Stimulated activated CD4-positive, alpha-beta T cell treated with anti-CD3 and anti-CD28 coated beads, Interleukin-4, amount 100 ng/mL, for 48 hours (primary cell): ENCODE results near the gene SMARCA4.

ENCODE experiments used
- DNase-seq, 2 donors: peaks; one replicate each; pipeline ENCODE4 v3.0.0-alpha.2; 2020; ENCODE audit warnings: low read depth in 2 of 2

SMARCA4 gene

GRCh38 chr19:10960314-10961072, at the start of gene SMARCA4:
TSS of gene SMARCA4 (plus strand) at chr19:10961030. CDS start at chr19:10984152, 23,122 bp downstream.
- DNase-seq: peak; percentile 96 to 97

- DNase-seq: no peak
These were observed 49.1 kb upstream of the SMARCA4 start for GRCh38 chr19:10911579-10912363.

GRCh38 chr19:10912619-10913018, 48.2 kb upstream of the SMARCA4 start:
- no peak for DNase-seq

- no peak for DNase-seq
These were observed 47.0 kb upstream of the SMARCA4 start for GRCh38 chr19:10913716-10914340.

GRCh38 chr19:10915130-10916091, 45.4 kb upstream of the SMARCA4 start:
- no peak for DNase-seq

GRCh38 chr19:10916602-10917001, 44.2 kb upstream of the SMARCA4 start:
- DNase-seq: no peak

- DNase-seq: no peak
These were observed 42.5 kb upstream of the SMARCA4 start for GRCh38 chr19:10918359-10918758.

GRCh38 chr19:10919352-10920287, 41.2 kb upstream of the SMARCA4 start:
- DNase-seq: no peak

- no peak for DNase-seq
These were observed 40.6 kb upstream of the SMARCA4 start for GRCh38 chr19:10920288-10920655.

GRCh38 chr19:10920781-10921180, 40.0 kb upstream of the SMARCA4 start:
- no peak for DNase-seq

GRCh38 chr19:10921199-10921909, 39.5 kb upstream of the SMARCA4 start:
- DNase-seq: no peak

GRCh38 chr19:10921910-10922637, 38.8 kb upstream of the SMARCA4 start:
- no peak for DNase-seq

GRCh38 chr19:10922638-10923014, 38.2 kb upstream of the SMARCA4 start:
- DNase-seq: no peak

GRCh38 chr19:10923260-10924112, 37.3 kb upstream of the SMARCA4 start:
- no peak for DNase-seq

GRCh38 chr19:10924597-10924996, 36.2 kb upstream of the SMARCA4 start:
- no peak for DNase-seq

- no peak for DNase-seq
These were observed 32.9 kb upstream of the SMARCA4 start for GRCh38 chr19:10927730-10928562.
